Ascending aorta (tissue), 2 donors: ENCODE measurements around the gene CCDC177. TPM values are rescaled to one million over a fixed set of nuclear protein-coding genes. Genes with fewer than 3 reads are reported as not detected.

Experiments used
- DNase-seq, 2 donors: peaks; one replicate each; pipeline ENCODE4 v3.0.0-alpha.2; 2019; ENCODE audit warnings: low spot score in 2 of 2
- H3K27ac ChIP-seq, 2 donors: fragments of 200-600 bp; sonication (generic); one replicate each; pipeline ENCODE4 v1.5.1; 2016 to 2017; ENCODE audit warnings: mild to moderate bottlenecking in 1 of 2
- H3K27me3 ChIP-seq: fragments of 200-600 bp; sonication (generic); one replicate; pipeline ENCODE4 v1.5.1; 2017
- H3K36me3 ChIP-seq, 2 donors: fragments of 200-600 bp; sonication (generic); one replicate each; pipeline ENCODE4 v1.5.1; 2016
- H3K4me1 ChIP-seq, 2 donors: fragments of 200-600 bp; sonication (generic); one replicate each; pipeline ENCODE4 v1.5.1; 2016 to 2017; ENCODE audit warnings: mild to moderate bottlenecking in 1 of 2
- H3K4me3 ChIP-seq, 2 donors: fragments of 200-600 bp; sonication (generic); one replicate each; pipeline ENCODE4 v1.5.1; 2016 to 2017; ENCODE audit warnings: mild to moderate bottlenecking in 1 of 2
- H3K9me3 ChIP-seq, 2 donors: fragments of 200-600 bp; sonication (generic); one replicate each; pipeline ENCODE4 v1.5.1; 2016
- intact Hi-C: fragments of 100-400 bp; cut with DNase I; formaldehyde crosslinking; loops from one replicate; pipeline ENCODE4 v1.15.1; 2023
- total RNA-seq: library from RNA; depleted of rRNA; stranded (reverse); fragments of >200 nt; gene quantifications from one replicate; pipeline ENCODE4 v1.1.0, GENCODE V29; 2016
- TF ChIP-seq, protein P1 (sequence below), 3 experiments: fragments of 200-600 bp in 2 of 3; fragments of 450-650 bp in 1 of 3; sonication (generic) in 2 of 3; IDR thresholded peaks; one replicate each; pipeline ENCODE4 v1.5.1; 2016 to 2019; ENCODE audit warnings: antibody characterized with exemption in 3 of 3, mild to moderate bottlenecking in 1 of 3, moderate library complexity in 1 of 3

The CCDC177 gene
- total RNA-seq, 1 donor from 2014 or later, result not detected

GRCh38 chr14:69528930-69529329 is 45.7 kb downstream of the CCDC177 start:
- TF ChIP-seq, protein P1, sequence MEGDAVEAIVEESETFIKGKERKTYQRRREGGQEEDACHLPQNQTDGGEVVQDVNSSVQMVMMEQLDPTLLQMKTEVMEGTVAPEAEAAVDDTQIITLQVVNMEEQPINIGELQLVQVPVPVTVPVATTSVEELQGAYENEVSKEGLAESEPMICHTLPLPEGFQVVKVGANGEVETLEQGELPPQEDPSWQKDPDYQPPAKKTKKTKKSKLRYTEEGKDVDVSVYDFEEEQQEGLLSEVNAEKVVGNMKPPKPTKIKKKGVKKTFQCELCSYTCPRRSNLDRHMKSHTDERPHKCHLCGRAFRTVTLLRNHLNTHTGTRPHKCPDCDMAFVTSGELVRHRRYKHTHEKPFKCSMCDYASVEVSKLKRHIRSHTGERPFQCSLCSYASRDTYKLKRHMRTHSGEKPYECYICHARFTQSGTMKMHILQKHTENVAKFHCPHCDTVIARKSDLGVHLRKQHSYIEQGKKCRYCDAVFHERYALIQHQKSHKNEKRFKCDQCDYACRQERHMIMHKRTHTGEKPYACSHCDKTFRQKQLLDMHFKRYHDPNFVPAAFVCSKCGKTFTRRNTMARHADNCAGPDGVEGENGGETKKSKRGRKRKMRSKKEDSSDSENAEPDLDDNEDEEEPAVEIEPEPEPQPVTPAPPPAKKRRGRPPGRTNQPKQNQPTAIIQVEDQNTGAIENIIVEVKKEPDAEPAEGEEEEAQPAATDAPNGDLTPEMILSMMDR (IDR thresholded peaks at IDR 0.05), result no peak
- Histone ChIP-seq H3K9me3 (no peaks in the 10 kb centered on the region), H3K36me3 (no peaks in the 10 kb centered on the region), H3K27me3 (no peaks in the 10 kb centered on the region), H3K4me3 (no peak overlapping the region), H3K4me1 (no peaks in the 10 kb centered on the region), H3K27ac (no peak overlapping the region)
- no peak for DNase-seq
- intact Hi-C loops, result no loop called here

- no peak overlapping the region for H3K4me3 ChIP-seq
- H3K27me3 ChIP-seq, result no peaks in the 10 kb centered on the region
- no peaks in the 10 kb centered on the region for H3K36me3 ChIP-seq
- H3K4me1 ChIP-seq, result no peaks in the 10 kb centered on the region
- H3K9me3 ChIP-seq, result no peaks in the 10 kb centered on the region
- intact Hi-C loops, result no loop called here
- TF ChIP-seq, protein P1 (IDR thresholded peaks at IDR 0.05), result no peak
- H3K27ac ChIP-seq, result no peak overlapping the region
- DNase-seq, result no peak
Observed at GRCh38 chr14:69528143-69528542, 46.5 kb downstream of the CCDC177 start.

DNA sequence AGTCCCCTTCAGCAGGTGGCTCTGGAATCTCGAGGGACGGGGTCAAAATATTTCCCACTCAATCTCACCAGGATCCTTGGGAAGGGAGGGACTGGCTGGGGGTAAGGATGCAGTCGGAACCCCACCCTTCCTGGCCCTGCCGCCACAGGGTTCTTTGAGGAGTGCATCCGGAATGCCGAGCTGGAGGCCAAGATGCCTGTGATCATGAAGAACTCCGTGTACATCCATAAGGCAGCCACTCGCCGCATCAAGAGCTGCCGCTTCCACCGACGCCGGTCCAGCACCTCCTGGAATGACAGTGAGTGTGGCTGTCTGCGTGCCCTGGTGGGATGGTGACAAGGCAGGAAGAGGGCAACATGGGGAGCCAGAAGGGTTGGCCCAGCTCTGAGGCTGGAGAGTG is 47.0 kb downstream of the CCDC177 start:
- H3K36me3 ChIP-seq, result no peaks in the 10 kb centered on the region
- H3K27me3 ChIP-seq, result no peaks in the 10 kb centered on the region
- intact Hi-C loops, result no loop called here
- H3K9me3 ChIP-seq, result no peaks in the 10 kb centered on the region
- no peak overlapping the region for H3K4me3 ChIP-seq
- no peaks in the 10 kb centered on the region for H3K4me1 ChIP-seq
- H3K27ac ChIP-seq, result no peak overlapping the region
- no peak for DNase-seq
- TF ChIP-seq, protein P1 (IDR thresholded peaks at IDR 0.05), result no peak

GRCh38 chr14:69525896-69526295 is 48.8 kb downstream of the CCDC177 start:
- H3K4me1 ChIP-seq, result no peaks in the 10 kb centered on the region
- H3K36me3 ChIP-seq, result no peaks in the 10 kb centered on the region
- no peaks in the 10 kb centered on the region for H3K27me3 ChIP-seq
- no peak overlapping the region for H3K27ac ChIP-seq
- intact Hi-C loops, result no loop called here
- TF ChIP-seq, protein P1 (IDR thresholded peaks at IDR 0.05), result no peak
- no peaks in the 10 kb centered on the region for H3K9me3 ChIP-seq
- H3K4me3 ChIP-seq, result no peak overlapping the region
- no peak for DNase-seq

- intact Hi-C loops, result no loop called here
- TF ChIP-seq, protein P1 (IDR thresholded peaks at IDR 0.05), result no peak
- Histone ChIP-seq H3K9me3 (no peaks in the 10 kb centered on the region), H3K4me1 (no peaks in the 10 kb centered on the region), H3K36me3 (no peaks in the 10 kb centered on the region), H3K27ac (no peak overlapping the region), H3K27me3 (no peaks in the 10 kb centered on the region), H3K4me3 (no peak overlapping the region)
- DNase-seq, result no peak
Observed at GRCh38 chr14:69522026-69522425, 52.6 kb downstream of the CCDC177 start.

Other genes starting within 250 kb of the CCDC177 start
- gene ERH, start 176.6 kb downstream of the CCDC177 start, total RNA-seq, result 31.1 TPM
- 26.2 TPM for gene SLC39A9, start 176.2 kb downstream of the CCDC177 start, total RNA-seq
- gene PLEKHD1, start 90.1 kb downstream of the CCDC177 start, total RNA-seq, result not detected
- gene SUSD6, start 36.7 kb upstream of the CCDC177 start, total RNA-seq, result 23.3 TPM
- 113 TPM for gene SRSF5, start 192.3 kb upstream of the CCDC177 start, total RNA-seq
- not detected for gene SLC10A1, start 222.4 kb upstream of the CCDC177 start, total RNA-seq